Loucy (cell line): Measurements from ENCODE around the gene PSMA1.

ENCODE experiments used
- CTCF ChIP-seq: fragments of 200-600 bp; sonication (generic); conservative IDR thresholded peaks from 2 replicates; pipeline ENCODE4 v1.5.1; 2014; ENCODE audit warnings: mild to moderate bottlenecking, antibody characterized with exemption, low read length
- EZH2phosphoT487 ChIP-seq: fragments of 200-600 bp; IDR thresholded peaks from 2 replicates; pipeline ENCODE4 v1.6.1; 2018; ENCODE audit warnings: antibody characterized with exemption, mild to moderate bottlenecking, moderate library complexity, borderline replicate concordance

DNA sequence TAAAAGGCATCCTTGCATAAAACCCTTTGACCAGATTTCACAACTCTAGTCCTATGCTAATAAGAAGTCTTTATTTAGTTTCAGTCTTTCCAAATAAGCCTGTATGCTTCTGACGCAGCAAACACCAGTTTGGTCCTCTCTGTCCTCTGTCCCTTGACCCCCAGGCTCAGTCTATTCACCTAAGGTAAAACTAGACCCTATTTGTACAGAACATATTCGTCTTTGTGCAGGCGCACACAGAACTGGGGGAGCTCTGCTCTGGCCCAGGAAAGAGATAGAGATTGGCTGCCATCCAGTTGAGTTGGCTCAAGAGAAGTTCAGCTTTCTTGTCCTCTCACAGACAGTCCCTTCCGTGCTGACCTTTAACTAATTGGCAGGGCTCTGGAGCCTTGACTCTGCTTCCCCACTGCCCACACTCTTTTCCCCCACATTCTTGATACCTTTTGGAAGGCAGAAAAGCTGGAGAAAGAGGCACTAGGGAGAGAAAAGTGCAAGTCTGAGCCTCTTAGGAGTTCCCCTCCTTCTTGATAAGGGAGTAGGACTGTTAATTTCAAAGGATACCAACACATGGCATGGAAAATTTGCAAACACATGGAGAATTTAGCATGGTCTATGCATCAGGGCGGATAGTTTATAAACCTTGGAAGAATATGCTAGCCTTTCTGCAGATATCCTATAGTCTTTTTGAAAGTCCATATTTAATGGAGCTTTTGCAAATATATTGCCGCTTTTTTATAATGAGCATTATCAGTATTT lies 21.2 kb upstream of the PSMA1 start:
- no peak for TF ChIP-seq CTCF
- TF ChIP-seq EZH2phosphoT487 = no peak
